Right cardiac atrium (tissue), 5 donors: ENCODE results near the gene RAVER2. TPM values are rescaled to one million over a fixed set of nuclear protein-coding genes. Genes with fewer than 3 reads are reported as not detected.
"Not testable (repeated sequence)": the region's sequence is repeated elsewhere in the genome, so short reads cannot be mapped to it uniquely, and the experiment has no call there.

Experiments used
- ATAC-seq, 2 donors: fragments of 200-7000 bp; cut with Tn5 transposase; one replicate each; pipeline versions ENCODE4 v1.8.0 to v1.9.1; 2020; ENCODE audit warnings: moderate library complexity in 2 of 2, mild to moderate bottlenecking in 1 of 2
- DNase-seq, 3 donors: peaks; one replicate each; pipeline ENCODE4 v3.0.0-alpha.2; 2020
- H3K27ac ChIP-seq: one replicate; pipeline ENCODE4 v1.5.1; 2013; ENCODE audit warnings: mild to moderate bottlenecking, low read length, control low read depth, moderate library complexity
- H3K27me3 ChIP-seq: one replicate; pipeline ENCODE4 v1.6.1; 2013; ENCODE audit not compliant: control insufficient read depth, insufficient read depth
- H3K4me1 ChIP-seq: one replicate; pipeline ENCODE4 v1.6.1; 2013; ENCODE audit warnings: low read length; ENCODE audit not compliant: control insufficient read depth, insufficient read depth
- H3K4me3 ChIP-seq: one replicate; pipeline ENCODE4 v1.5.1; 2013; ENCODE audit warnings: low read length, control low read depth
- H3K9me3 ChIP-seq: one replicate; pipeline ENCODE4 v1.6.1; 2013; ENCODE audit warnings: low read length; ENCODE audit not compliant: control insufficient read depth
- WGBS: extraction: QIAGEN DNeasy Blood & Tissue Kit; methylation state at CpG from one replicate; pipeline ENCODE4 v1.1.7; 2013; 5-methylcytosine and 5-hydroxymethylcytosine counted together
- intact Hi-C, 4 donors: fragments of 100-400 bp; cut with DNase I; formaldehyde crosslinking; loops; one replicate each; pipeline versions ENCODE4 v1.11.0 to v1.14.0; 2022 to 2023
- long read RNA-seq, 4 donors: library from polyadenylated mRNA; unstranded; transcript quantifications; one replicate each; pipeline ENCODE4 v2.0.0, GENCODE V29; 2020 to 2021
- polyA plus RNA-seq: library from polyadenylated mRNA; stranded (reverse); fragments of 200-250 nt; gene quantifications from one replicate; pipeline ENCODE4 v1.2.3, GENCODE V29; 2013
- total RNA-seq, 4 donors: library from RNA; stranded (reverse); fragmentation: NEBNext Ultra II Directional; extraction: Animal tissue kit (Norgen Biotek cat#: 25700); gene quantifications; one replicate each; pipeline ENCODE4 v1.2.1, GENCODE V29; 2021
- donor health status: healthy with polysubstance abuse.
- donor health status: DM: no; HTN: yes; CAD: no.
- donor health status: DM: no; HTN: no; CAD: no.
- donor health status: DM: no; HTN: yes; CAD: no; lungs with severe emphysema.
- donor health status: DM: yes; HTN: yes; CAD: no.

Gene RAVER2, protein sequence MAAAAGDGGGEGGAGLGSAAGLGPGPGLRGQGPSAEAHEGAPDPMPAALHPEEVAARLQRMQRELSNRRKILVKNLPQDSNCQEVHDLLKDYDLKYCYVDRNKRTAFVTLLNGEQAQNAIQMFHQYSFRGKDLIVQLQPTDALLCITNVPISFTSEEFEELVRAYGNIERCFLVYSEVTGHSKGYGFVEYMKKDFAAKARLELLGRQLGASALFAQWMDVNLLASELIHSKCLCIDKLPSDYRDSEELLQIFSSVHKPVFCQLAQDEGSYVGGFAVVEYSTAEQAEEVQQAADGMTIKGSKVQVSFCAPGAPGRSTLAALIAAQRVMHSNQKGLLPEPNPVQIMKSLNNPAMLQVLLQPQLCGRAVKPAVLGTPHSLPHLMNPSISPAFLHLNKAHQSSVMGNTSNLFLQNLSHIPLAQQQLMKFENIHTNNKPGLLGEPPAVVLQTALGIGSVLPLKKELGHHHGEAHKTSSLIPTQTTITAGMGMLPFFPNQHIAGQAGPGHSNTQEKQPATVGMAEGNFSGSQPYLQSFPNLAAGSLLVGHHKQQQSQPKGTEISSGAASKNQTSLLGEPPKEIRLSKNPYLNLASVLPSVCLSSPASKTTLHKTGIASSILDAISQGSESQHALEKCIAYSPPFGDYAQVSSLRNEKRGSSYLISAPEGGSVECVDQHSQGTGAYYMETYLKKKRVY
- total RNA-seq (10 to 100 TPM; 17.6 to 28.5 (median 25.4) TPM), polyA plus RNA-seq (15.9 TPM)
- long read RNA-seq, donor 1, full-length matches to known transcripts, result 51 of 69 reads
- long read RNA-seq, donor 1, partial matches to known transcripts, result 7 of 69 reads
- long read RNA-seq, donor 1, other reads (novel, unspliced or antisense), result 11 of 69 reads
- long read RNA-seq, donor 2, full-length matches to known transcripts, result 26 of 35 reads
- long read RNA-seq, donor 2, partial matches to known transcripts, result 3 of 35 reads
- long read RNA-seq, donor 2, other reads (novel, unspliced or antisense), result 6 of 35 reads
- long read RNA-seq, donor 3, full-length matches to known transcripts, result 1 of 24 reads
- long read RNA-seq, donor 3, partial matches to known transcripts, result 23 of 24 reads
- long read RNA-seq, donor 3, other reads (novel, unspliced or antisense), result 0 of 24 reads
- long read RNA-seq, donor 4, full-length matches to known transcripts, result 23 of 28 reads
- long read RNA-seq, donor 4, partial matches to known transcripts, result 3 of 28 reads
- long read RNA-seq, donor 4, other reads (novel, unspliced or antisense), result 2 of 28 reads

DNA sequence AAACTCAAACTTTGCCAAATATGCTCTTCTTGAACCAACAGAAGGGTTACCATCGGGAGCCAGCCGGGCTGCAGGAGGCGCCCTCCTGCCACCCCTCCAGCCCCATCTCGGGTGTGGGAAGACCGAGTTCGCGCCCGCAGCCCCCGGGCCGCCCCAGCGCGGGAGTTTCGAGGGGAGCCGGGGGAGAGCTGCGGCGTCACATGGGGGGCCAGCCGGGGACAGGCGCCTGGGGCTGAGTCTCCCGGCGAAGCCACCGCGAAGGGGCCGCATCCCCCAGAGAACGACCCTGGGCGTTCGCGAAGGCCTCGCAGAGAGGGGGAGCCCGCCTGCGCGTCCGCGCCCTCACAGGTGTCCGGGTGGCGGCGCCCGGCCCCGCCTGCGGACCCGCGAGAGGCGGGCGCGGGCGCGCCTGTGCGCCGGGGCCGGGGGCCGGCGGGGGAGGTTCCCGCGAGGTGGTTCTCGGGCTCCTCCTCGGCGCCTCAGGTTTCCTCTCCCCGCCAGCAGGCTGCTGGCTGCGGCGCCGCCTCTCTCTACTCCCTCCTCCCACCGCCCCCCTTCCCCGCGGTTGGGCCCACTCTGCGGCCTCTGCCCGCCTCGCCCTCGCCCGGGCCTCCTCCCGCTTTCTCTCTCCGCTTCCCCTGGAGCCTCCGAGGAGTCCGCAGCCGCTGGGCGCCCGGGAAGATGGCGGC is at the start of gene RAVER2:
Gene RAVER2, plus strand, starts transcription at position 584 of the 689 bp plus-strand sequence. Its CDS starts 98 bp downstream, at position 682.
- DNase-seq, result peak; percentile 79 to 91 (median 91)
- no peaks in the 10 kb centered on the region for H3K4me1 ChIP-seq
- peak; percentile 92 to 93 for ATAC-seq
- intact Hi-C loops, result loop anchor here in 1 of 4 donors (10.0 kb wide), 2 partner anchors 80 to 220 kb away; partner anchors contain the start of gene JAK1
- peak within 1 kb of the TSS; percentile 66 for H3K27ac ChIP-seq
- H3K27me3 ChIP-seq, result no peaks in the 10 kb centered on the region
- WGBS, result under 1% methylated on average over 76 of the region's 76 CpGs
- peak within 1 kb of the TSS; percentile 90 for H3K4me3 ChIP-seq
- no peaks in the 10 kb centered on the region for H3K9me3 ChIP-seq

DNA sequence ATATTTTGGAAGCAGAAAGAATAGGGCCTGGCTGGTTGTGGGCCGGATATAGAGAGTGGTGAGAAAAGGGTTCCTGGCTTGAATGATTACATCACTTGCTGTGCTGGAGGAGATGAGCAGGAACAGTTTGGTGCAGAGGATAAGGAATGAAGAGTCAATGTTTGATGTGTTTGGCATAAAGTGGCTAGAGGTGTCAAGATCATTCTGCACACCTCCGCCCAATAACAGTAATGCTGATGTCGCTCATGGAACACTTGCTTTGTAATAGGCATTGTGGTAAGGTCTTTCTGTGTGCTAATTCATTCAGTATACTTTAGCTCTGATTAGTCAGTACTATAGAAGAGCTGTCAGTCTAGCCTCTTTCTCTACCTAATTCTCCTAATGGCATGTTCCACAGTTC is 48.0 kb upstream of the RAVER2 start:
- ATAC-seq, result no peak
- H3K27me3 ChIP-seq, result no peaks in the 10 kb centered on the region
- no peak overlapping the region for H3K27ac ChIP-seq
- no peak for DNase-seq
- WGBS, result 97% methylated on average over 3 of the region's 3 CpGs
- H3K4me1 ChIP-seq, result no peaks in the 10 kb centered on the region
- intact Hi-C loops, result loop anchor here in 1 of 4 donors (10.0 kb wide), 1 partner anchor 978 kb away; no protein-coding TSS in a partner anchor
- H3K9me3 ChIP-seq, result no peaks in the 10 kb centered on the region
- H3K4me3 ChIP-seq, result no peak overlapping the region

DNA sequence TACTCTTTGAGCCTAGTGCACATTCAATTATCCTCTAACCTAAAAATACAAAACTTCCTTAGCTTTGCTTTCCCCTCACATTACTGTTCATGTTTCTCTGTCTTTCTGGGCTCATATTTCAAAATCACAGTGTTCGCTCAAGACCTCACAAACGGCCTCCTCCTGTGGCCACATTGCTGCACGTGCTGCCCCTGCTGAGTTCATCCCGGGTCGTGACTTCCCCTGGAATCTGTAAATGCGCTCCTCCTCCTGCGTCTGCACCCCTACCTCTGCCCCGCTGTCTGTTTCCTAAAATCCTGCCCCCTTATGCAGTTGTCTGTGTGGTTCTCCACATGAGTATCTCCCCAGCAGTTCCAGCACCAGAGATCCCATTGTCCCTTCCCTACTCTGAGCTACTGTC is 45.5 kb upstream of the RAVER2 start:
- ATAC-seq (no peak), DNase-seq (no peak)
- H3K4me1 ChIP-seq, result no peaks in the 10 kb centered on the region
- no peaks in the 10 kb centered on the region for H3K27me3 ChIP-seq
- no peak overlapping the region for H3K4me3 ChIP-seq
- H3K9me3 ChIP-seq, result no peaks in the 10 kb centered on the region
- H3K27ac ChIP-seq, result no peak overlapping the region
- intact Hi-C loops, result loop anchor here in 1 of 4 donors (10.0 kb wide), 1 partner anchor 975 kb away; no protein-coding TSS in a partner anchor
- 74% methylated on average over 8 of the region's 8 CpGs for WGBS

DNA sequence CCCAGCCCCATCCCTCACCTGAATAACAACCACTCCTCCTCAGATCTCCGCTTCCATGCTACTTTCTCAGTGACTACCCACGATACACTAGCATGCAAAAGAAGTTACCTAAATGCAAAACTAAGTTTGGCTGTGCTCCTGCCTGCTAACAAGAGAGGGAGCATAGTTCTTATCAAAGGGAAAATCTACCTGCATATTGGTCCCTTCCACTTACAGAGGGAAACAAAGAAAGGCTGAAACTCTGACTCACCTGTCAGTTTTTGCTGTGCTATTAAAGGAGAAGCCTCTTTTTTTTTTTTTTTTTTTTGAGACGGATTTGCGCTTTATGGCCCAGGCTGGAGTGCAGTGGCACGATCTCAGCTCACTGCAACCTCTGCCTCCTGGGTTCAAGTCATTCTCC is 43.8 kb upstream of the RAVER2 start:
- no peak for ATAC-seq
- H3K4me3 ChIP-seq, result no peak overlapping the region
- H3K4me1 ChIP-seq, result no peaks in the 10 kb centered on the region
- no peaks in the 10 kb centered on the region for H3K27me3 ChIP-seq
- no peak for DNase-seq
- intact Hi-C loops, result no loop called here
- no peaks in the 10 kb centered on the region for H3K9me3 ChIP-seq
- H3K27ac ChIP-seq, result no peak overlapping the region
- 96% methylated on average over 5 of the region's 5 CpGs for WGBS

DNA sequence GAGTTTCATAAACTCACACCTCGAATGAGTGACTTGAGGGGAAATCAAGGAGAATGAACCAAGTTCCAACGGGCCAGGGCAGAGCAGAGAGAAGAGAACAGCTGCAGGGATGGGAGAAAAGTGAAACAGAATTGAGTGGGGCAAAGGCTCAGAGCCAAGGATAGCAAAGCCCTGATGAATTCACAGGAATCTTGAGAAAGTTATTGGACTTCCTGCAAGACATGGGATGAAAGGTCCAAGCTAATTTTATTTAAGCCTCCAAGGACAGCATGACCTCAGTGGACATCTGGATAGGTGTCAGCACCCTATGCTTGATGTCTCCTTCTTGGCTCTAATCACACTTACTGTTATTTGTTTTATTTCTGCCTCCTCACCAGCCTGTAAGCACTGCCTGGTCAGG is 43.0 kb upstream of the RAVER2 start:
- Histone ChIP-seq H3K27ac (no peak overlapping the region), H3K4me1 (no peaks in the 10 kb centered on the region), H3K27me3 (no peaks in the 10 kb centered on the region), H3K4me3 (no peak overlapping the region), H3K9me3 (no peaks in the 10 kb centered on the region)
- peak in 1 of 2 donors; percentile 64 for ATAC-seq
- no peak for DNase-seq
- 50% methylated on average over 2 of the region's 2 CpGs for WGBS
- intact Hi-C loops, result no loop called here

DNA sequence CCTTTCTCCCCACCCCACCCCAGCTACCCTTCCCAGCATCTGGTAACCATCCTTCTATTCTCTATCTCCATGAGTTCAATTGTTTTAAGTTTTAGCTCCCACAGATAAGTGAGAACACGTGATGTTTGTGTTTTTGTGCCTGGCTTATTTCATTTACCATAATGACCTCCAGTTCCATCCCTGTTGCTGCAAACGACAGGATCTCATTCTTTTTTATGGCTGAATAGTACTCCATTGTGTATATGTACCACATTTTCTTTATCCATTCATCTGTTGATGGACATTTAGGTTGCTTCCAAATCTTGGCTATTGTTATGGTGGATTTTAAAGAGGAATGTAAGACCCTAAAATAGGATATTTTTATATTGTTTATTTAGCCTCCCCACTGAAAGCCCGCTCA is 42.2 kb upstream of the RAVER2 start:
- H3K27me3 ChIP-seq, H3K9me3 ChIP-seq, H3K4me1 ChIP-seq, H3K27ac ChIP-seq, ATAC-seq, DNase-seq, H3K4me3 ChIP-seq, intact Hi-C loops: not testable (repeated sequence)
- WGBS, result 80% methylated on average over 3 of the region's 3 CpGs

DNA sequence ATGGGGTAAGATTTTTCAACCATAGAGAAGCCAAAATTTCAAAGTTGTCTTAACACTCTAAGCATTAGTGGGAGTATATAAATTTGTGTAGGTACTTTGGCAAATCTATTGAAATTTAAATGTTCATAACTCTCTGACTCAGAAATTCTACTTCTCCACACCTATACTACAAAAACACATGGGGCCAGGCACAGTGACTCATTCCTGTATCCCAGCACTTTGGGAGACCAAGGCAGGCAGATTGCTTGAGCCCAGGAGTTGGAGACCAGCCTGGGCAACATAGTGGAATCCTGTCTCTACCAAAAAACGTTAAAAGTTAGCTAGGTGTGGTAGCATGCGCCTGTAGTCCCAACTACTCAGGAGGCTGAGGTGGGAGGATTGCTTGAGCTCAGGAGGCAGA is 41.3 kb upstream of the RAVER2 start:
- Histone ChIP-seq H3K9me3 (no peaks in the 10 kb centered on the region), H3K27ac (no peak overlapping the region), H3K27me3 (no peaks in the 10 kb centered on the region), H3K4me1 (no peaks in the 10 kb centered on the region), H3K4me3 (no peak overlapping the region)
- DNase-seq, result no peak
- intact Hi-C loops, result no loop called here
- ATAC-seq, result no peak
- WGBS, result 77% methylated on average over 2 of the region's 2 CpGs

DNA sequence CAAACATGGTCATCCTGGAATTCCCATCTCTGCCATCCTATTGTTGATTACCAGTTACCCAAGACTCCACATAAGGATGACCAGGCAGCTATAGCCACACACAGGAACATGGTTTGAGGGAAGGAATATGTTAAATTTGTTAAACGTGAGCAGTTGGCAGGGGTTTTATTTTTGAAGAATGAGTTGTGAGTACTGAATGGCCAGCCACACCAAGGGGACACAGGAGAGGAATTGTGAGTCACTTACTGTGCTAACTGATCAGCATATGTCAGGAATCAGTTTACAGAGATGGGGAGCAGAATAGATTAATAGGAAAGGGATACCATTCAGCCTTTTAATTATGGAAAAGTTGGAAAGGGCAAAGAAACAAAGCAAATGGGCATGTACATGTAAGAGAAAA is 39.3 kb upstream of the RAVER2 start:
- Histone ChIP-seq H3K9me3 (no peaks in the 10 kb centered on the region), H3K4me1 (no peaks in the 10 kb centered on the region), H3K27ac (no peak overlapping the region), H3K4me3 (no peak overlapping the region), H3K27me3 (no peaks in the 10 kb centered on the region)
- ATAC-seq (no peak), DNase-seq (no peak)
- 43% methylated on average over 1 of the region's 1 CpG for WGBS
- intact Hi-C loops, result no loop called here

DNA sequence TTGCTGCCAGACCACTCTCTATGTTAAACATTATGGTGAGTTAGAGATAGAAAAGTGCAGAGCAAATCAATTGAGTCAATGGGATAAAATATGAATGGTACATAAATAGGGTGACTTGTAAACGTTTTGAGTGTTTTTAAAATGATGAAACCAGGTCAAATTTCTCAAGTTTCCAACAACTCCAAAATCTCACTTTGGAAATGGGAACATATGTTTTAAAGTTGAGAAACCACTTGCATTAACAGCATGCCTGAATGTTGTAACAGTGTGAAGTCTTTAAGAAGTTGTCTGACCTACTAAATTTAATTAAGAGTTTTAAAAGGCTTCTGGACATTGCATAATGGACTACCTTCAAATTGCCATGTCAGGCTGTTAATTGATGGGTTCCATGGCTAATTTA is 33.6 kb upstream of the RAVER2 start:
- H3K4me1 ChIP-seq, result no peaks in the 10 kb centered on the region
- 39% methylated on average over 1 of the region's 1 CpG for whole genome bisulfite sequencing
- H3K9me3 ChIP-seq, result no peaks in the 10 kb centered on the region
- no peak overlapping the region for H3K27ac ChIP-seq
- no peak overlapping the region for H3K4me3 ChIP-seq
- intact Hi-C loops, result no loop called here
- H3K27me3 ChIP-seq, result no peaks in the 10 kb centered on the region
- no peak for ATAC-seq
- DNase-seq, result no peak

DNA sequence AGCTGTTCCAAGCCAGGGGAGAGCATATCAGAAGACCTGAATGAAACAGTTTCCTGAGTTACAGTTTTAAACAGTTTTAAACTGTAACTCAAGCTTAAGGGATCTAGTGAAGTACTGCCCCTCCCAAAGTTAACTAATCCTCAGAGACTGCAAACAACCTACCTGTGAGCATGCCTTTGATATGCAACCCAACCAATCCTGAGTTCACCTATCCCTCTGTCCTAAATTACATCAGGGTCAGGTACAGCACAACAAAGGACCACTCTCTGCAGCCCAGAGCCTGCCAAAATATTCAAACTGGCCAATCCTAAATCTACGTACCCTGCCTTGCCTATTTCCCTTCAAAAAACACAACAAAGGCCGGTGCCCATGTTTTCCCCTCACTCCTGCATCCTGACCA is 32.8 kb upstream of the RAVER2 start:
- Histone ChIP-seq H3K9me3 (no peaks in the 10 kb centered on the region), H3K27me3 (no peaks in the 10 kb centered on the region), H3K4me1 (no peaks in the 10 kb centered on the region), H3K4me3 (no peak overlapping the region), H3K27ac (no peak overlapping the region)
- no peak for DNase-seq
- intact Hi-C loops, result no loop called here
- no peak for ATAC-seq
- WGBS, result 85% methylated on average over 2 of the region's 2 CpGs
